H1 (cell line): ENCODE data around the gene GALK1. TPM values are rescaled to one million over a fixed set of nuclear protein-coding genes. Genes with fewer than 3 reads are reported as not detected.

Source experiments
- CTCF ChIA-PET: fragments of 300-600 bp; sonication (Branson Sonifier 250); formaldehyde crosslinking; loops from one replicate; lab custom pipeline; 2021; ENCODE audit not compliant: partially characterized antibody; lab: Charles Lee
- POLR2A ChIA-PET: fragments of 300-600 bp; sonication (Branson Sonifier 250); formaldehyde crosslinking; loops from one replicate; lab custom pipeline; 2021; ENCODE audit warnings: inconsistent platforms; ENCODE audit not compliant: partially characterized antibody; lab: Charles Lee
- DNase-seq, 2 experiments: peaks; one replicate each; pipeline versions ENCODE4 v3.0.0 to v3.0.0-alpha.2; 2010 to 2022; ENCODE audit warnings: low spot score in 2 of 2, low read depth in 1 of 2, mixed read lengths in 1 of 2
- FAIRE-seq: peaks from 2 replicates; lab custom pipeline; 2011; peaks lifted over from hg19 to GRCh38; lab: Jason Lieb, UNC
- H2AFZ ChIP-seq: 2 replicates; pipeline ENCODE4 v1.8.1; 2012; ENCODE audit warnings: low read length, inconsistent platforms
- H2AK5ac ChIP-seq: 2 replicates; pipeline ENCODE4 v1.6.1; 2013; ENCODE audit warnings: low read depth, low read length
- H2BK120ac ChIP-seq: replicated peaks from 2 replicates; pipeline ENCODE3; 2013; ENCODE audit warnings: low read depth, low read length, inconsistent platforms
- H2BK12ac ChIP-seq: 2 replicates; pipeline ENCODE4 v1.6.1; 2013; ENCODE audit warnings: low read depth, low read length
- H2BK15ac ChIP-seq: 2 replicates; pipeline ENCODE4 v1.6.1; 2013; ENCODE audit warnings: low read length
- H2BK20ac ChIP-seq: 2 replicates; pipeline ENCODE4 v1.6.1; 2013; ENCODE audit warnings: low read length
- H2BK5ac ChIP-seq: 2 replicates; pipeline ENCODE4 v1.6.1; 2013; ENCODE audit warnings: low read depth, low read length
- H3K14ac ChIP-seq: 2 replicates; pipeline ENCODE4 v1.6.1; 2013; ENCODE audit warnings: inconsistent platforms; ENCODE audit not compliant: insufficient read length
- H3K18ac ChIP-seq: 2 replicates; pipeline ENCODE4 v1.6.1; 2013; ENCODE audit warnings: low read length; ENCODE audit errors: extremely low read depth
- H3K23ac ChIP-seq: 2 replicates; pipeline ENCODE4 v1.6.1; 2013; ENCODE audit warnings: inconsistent platforms; ENCODE audit not compliant: insufficient read length
- H3K23me2 ChIP-seq: 2 replicates; pipeline ENCODE4 v1.6.1; 2013; ENCODE audit warnings: low read depth, low read length
- H3K27ac ChIP-seq: 2 replicates; pipeline ENCODE4 v1.6.1; 2011; ENCODE audit warnings: low read depth, low read length, inconsistent platforms
- H3K27me3 ChIP-seq, 4 experiments: replicated peaks in 1 of 4; 1 replicate in 1 of 4; 2 replicates in 3 of 4; pipeline versions ENCODE4 v1.6.1 to v1.8.1; 2011 to 2013; ENCODE audit warnings: low read length in 3 of 4, mild to moderate bottlenecking in 3 of 4, inconsistent platforms in 2 of 4, mixed read lengths in 2 of 4, moderate library complexity in 1 of 4; ENCODE audit not compliant: control insufficient read depth in 3 of 4, insufficient read depth in 3 of 4; ENCODE audit errors: extremely low read depth in 1 of 4
- H3K36me3 ChIP-seq, 4 experiments: 2 replicates each; pipeline versions ENCODE4 v1.6.1 to v1.8.1; 2011 to 2013; ENCODE audit warnings: mild to moderate bottlenecking in 4 of 4, low read length in 3 of 4, moderate library complexity in 2 of 4, control low read depth in 1 of 4, inconsistent platforms in 1 of 4; ENCODE audit not compliant: insufficient read depth in 4 of 4, control insufficient read depth in 2 of 4
- H3K4ac ChIP-seq: replicated peaks from 2 replicates; pipeline ENCODE3; 2013; ENCODE audit warnings: low read length, low read depth, mixed read lengths, inconsistent platforms; ENCODE audit not compliant: insufficient read length
- H3K4me1 ChIP-seq, 4 experiments: replicated peaks in 1 of 4; 1 replicate in 1 of 4; 2 replicates in 3 of 4; pipeline versions ENCODE4 v1.6.1 to v1.8.1; 2011 to 2013; ENCODE audit warnings: low read length in 3 of 4, inconsistent platforms in 2 of 4, mixed read lengths in 1 of 4; ENCODE audit not compliant: insufficient read depth in 4 of 4, control insufficient read depth in 3 of 4
- H3K4me2 ChIP-seq, 2 experiments: 2 replicates each; pipeline versions ENCODE4 v1.6.1 to v1.8.1; 2011 to 2013; ENCODE audit warnings: low read depth in 2 of 2, low read length in 2 of 2, control low read depth in 1 of 2, inconsistent platforms in 1 of 2, mild to moderate bottlenecking in 1 of 2; ENCODE audit not compliant: insufficient read depth in 1 of 2
- H3K4me3 ChIP-seq, 4 experiments: fragments of 200-600, 300-600 bp in 1 of 4; sonication (generic), shearing (Covaris generic), sonication (Bioruptor Twin) in 1 of 4; 2 replicates each; pipeline versions ENCODE4 v1.5.1 to v1.8.1; 2011 to 2016; ENCODE audit warnings: low read length in 4 of 4, low read depth in 3 of 4, control low read depth in 2 of 4, inconsistent platforms in 2 of 4, mild to moderate bottlenecking in 2 of 4, mixed read lengths in 1 of 4, moderate library complexity in 1 of 4; ENCODE audit not compliant: insufficient read depth in 2 of 4; ENCODE audit errors: extremely low read depth in 1 of 4
- H3K56ac ChIP-seq: replicated peaks from 2 replicates; pipeline ENCODE3; 2013; ENCODE audit warnings: low read depth, mild to moderate bottlenecking, mixed read lengths, low read length, inconsistent platforms; ENCODE audit not compliant: insufficient read length
- H3K79me1 ChIP-seq: 2 replicates; pipeline ENCODE4 v1.6.1; 2013; ENCODE audit warnings: low read depth, low read length, control low read depth
- H3K79me2 ChIP-seq, 2 experiments: 2 replicates each; pipeline versions ENCODE4 v1.6.1 to v1.8.1; 2012 to 2013; ENCODE audit warnings: low read length in 2 of 2, mild to moderate bottlenecking in 2 of 2, inconsistent platforms in 1 of 2; ENCODE audit not compliant: insufficient read depth in 2 of 2, control insufficient read depth in 1 of 2
- H3K9ac ChIP-seq, 4 experiments: replicated peaks in 1 of 4; 1 replicate in 1 of 4; 2 replicates in 3 of 4; pipeline versions ENCODE4 v1.6.1 to v1.8.1; 2011 to 2013; ENCODE audit warnings: low read depth in 3 of 4, low read length in 3 of 4, control low read depth in 2 of 4, mild to moderate bottlenecking in 2 of 4, moderate library complexity in 2 of 4, inconsistent platforms in 1 of 4; ENCODE audit errors: extremely low read depth in 1 of 4
- H3K9me3 ChIP-seq, 2 experiments: 2 replicates each; pipeline versions ENCODE4 v1.6.1 to v1.8.1; 2012 to 2013; ENCODE audit warnings: mild to moderate bottlenecking in 2 of 2, moderate library complexity in 2 of 2, control low read depth in 1 of 2, inconsistent platforms in 1 of 2, low read depth in 1 of 2, low read length in 1 of 2, mixed read lengths in 1 of 2; ENCODE audit not compliant: insufficient read depth in 2 of 2
- H4K20me1 ChIP-seq, 2 experiments: replicated peaks in 1 of 2; 2 replicates each; pipeline versions ENCODE3 to v1.8.1; 2011 to 2013; ENCODE audit warnings: inconsistent platforms in 2 of 2, low read length in 2 of 2, mild to moderate bottlenecking in 1 of 2; ENCODE audit not compliant: insufficient read depth in 2 of 2, control insufficient read depth in 1 of 2
- H4K5ac ChIP-seq: 2 replicates; pipeline ENCODE4 v1.6.1; 2013; ENCODE audit warnings: low read length, low read depth, mixed read lengths, inconsistent platforms; ENCODE audit not compliant: insufficient read length
- H4K8ac ChIP-seq: 2 replicates; pipeline ENCODE4 v1.8.0; 2013; ENCODE audit warnings: mild to moderate bottlenecking, moderate library complexity, low read length, inconsistent platforms; ENCODE audit not compliant: insufficient read depth; ENCODE audit errors: extremely low read depth
- H4K91ac ChIP-seq: replicated peaks from 2 replicates; pipeline ENCODE3; 2013; ENCODE audit warnings: low read length, mixed read lengths, inconsistent platforms; ENCODE audit not compliant: insufficient read length
- CBX5 ChIP-seq: fragments of 300-800, 300-1000 bp; sonication (generic); IDR thresholded peaks from 2 replicates; pipeline ENCODE4 v1.7.1; 2016; ENCODE audit warnings: antibody characterized with exemption, low read length, low read depth
- EP300 ChIP-seq, 2 experiments: IDR thresholded peaks; 1 replicate in 1 of 2; 2 replicates in 1 of 2; pipeline ENCODE4 v1.6.1; 2011 to 2012; ENCODE audit warnings: low read depth in 2 of 2, low read length in 2 of 2, mild to moderate bottlenecking in 2 of 2, borderline replicate concordance in 1 of 2, inconsistent platforms in 1 of 2, moderate library complexity in 1 of 2
- EZH2 ChIP-seq: fragments of 200-600 bp; sonication (generic); IDR thresholded peaks from 2 replicates; pipeline ENCODE4 v1.7.1; 2012; ENCODE audit warnings: low read depth, mild to moderate bottlenecking, moderate library complexity, low read length, inconsistent platforms; ENCODE audit not compliant: severe bottlenecking
- FOSL1 ChIP-seq: IDR thresholded peaks from 2 replicates; pipeline ENCODE4 v1.6.1; 2011; ENCODE audit warnings: mild to moderate bottlenecking, low read depth, low read length, moderate library complexity; ENCODE audit not compliant: insufficient read depth
- GABPA ChIP-seq: IDR thresholded peaks from 2 replicates; pipeline ENCODE4 v1.6.1; 2011; ENCODE audit warnings: mild to moderate bottlenecking, low read length, moderate library complexity, borderline replicate concordance; ENCODE audit not compliant: insufficient read depth
- GTF2F1 ChIP-seq: IDR thresholded peaks from 2 replicates; pipeline ENCODE4 v1.6.1; 2012; ENCODE audit warnings: low read depth, low read length, improper control_type of control experiment, borderline replicate concordance
- JUND ChIP-seq: IDR thresholded peaks from 2 replicates; pipeline ENCODE4 v1.6.1; 2011; ENCODE audit warnings: mild to moderate bottlenecking, improper control_type of control experiment, low read length
- KDM1A ChIP-seq: fragments of 200-600, 300-600 bp; sonication (generic); IDR thresholded peaks from 2 replicates; pipeline ENCODE4 v1.7.1; 2016; ENCODE audit warnings: mild to moderate bottlenecking, low read length, borderline replicate concordance
- KDM4A ChIP-seq: IDR thresholded peaks from one replicate; pipeline ENCODE4 v1.7.1; 2012; ENCODE audit warnings: low read depth, mild to moderate bottlenecking, moderate library complexity, low read length, inconsistent platforms; ENCODE audit not compliant: severe bottlenecking
- RFX5 ChIP-seq: IDR thresholded peaks from 2 replicates; pipeline ENCODE4 v1.6.1; 2011; ENCODE audit warnings: low read depth, low read length, improper control_type of control experiment, borderline replicate concordance
- SIN3A ChIP-seq, 2 experiments: IDR thresholded peaks in 1 of 2; conservative IDR thresholded peaks in 1 of 2; 2 replicates each; pipeline ENCODE4 v1.6.1; 2011 to 2012; ENCODE audit warnings: low read length in 2 of 2, improper control_type of control experiment in 1 of 2, low read depth in 1 of 2, mild to moderate bottlenecking in 1 of 2
- WGBS, 2 experiments: shearing (Covaris generic) in 1 of 2; methylation state at CpG; one replicate each; pipeline versions ENCODE4 v1.1.6 to v1.1.7; 2013 to 2015; ENCODE audit warnings: low lambda C conversion rate in 2 of 2, mixed read lengths in 2 of 2, inconsistent platforms in 1 of 2, low coverage in 1 of 2, missing lambda C conversion rate in 1 of 2; ENCODE audit not compliant: insufficient replicate concordance in 2 of 2, insufficient coverage in 1 of 2, insufficient read length in 1 of 2; ENCODE audit errors: extremely low coverage in 1 of 2, missing lambda C conversion rate in 1 of 2; 5-methylcytosine and 5-hydroxymethylcytosine counted together
- polyA plus RNA-seq, 7 experiments: library from polyadenylated mRNA; depleted of rRNA in 3 of 7; stranded (reverse) in 5 of 7; unstranded in 2 of 7; fragments of >200 nt in 5 of 7; fragments of 200-250 nt in 2 of 7; gene quantifications; 1 replicate in 5 of 7; 2 replicates in 1 of 7; 4 replicates in 1 of 7; pipeline versions ENCODE4 v1.2.1 to v1.2.3, GENCODE V29; 2011 to 2013; ENCODE audit warnings: missing spikeins in 2 of 7, mixed read lengths in 2 of 7
- total RNA-seq: library from RNA; stranded (reverse); fragmentation: NEBNext Ultra II Directional; extraction: Animal tissue kit (Norgen Biotek cat#: 25700); gene quantifications from 2 replicates; pipeline ENCODE4 v1.2.1, GENCODE V29; 2021

Gene GALK1
- total and polyA plus RNA-seq, 2 of the 8 experiments (the other 6 are each of a cell fraction or from before 2014, with no cell fraction given): 34.1 to 47.9 TPM

DNA sequence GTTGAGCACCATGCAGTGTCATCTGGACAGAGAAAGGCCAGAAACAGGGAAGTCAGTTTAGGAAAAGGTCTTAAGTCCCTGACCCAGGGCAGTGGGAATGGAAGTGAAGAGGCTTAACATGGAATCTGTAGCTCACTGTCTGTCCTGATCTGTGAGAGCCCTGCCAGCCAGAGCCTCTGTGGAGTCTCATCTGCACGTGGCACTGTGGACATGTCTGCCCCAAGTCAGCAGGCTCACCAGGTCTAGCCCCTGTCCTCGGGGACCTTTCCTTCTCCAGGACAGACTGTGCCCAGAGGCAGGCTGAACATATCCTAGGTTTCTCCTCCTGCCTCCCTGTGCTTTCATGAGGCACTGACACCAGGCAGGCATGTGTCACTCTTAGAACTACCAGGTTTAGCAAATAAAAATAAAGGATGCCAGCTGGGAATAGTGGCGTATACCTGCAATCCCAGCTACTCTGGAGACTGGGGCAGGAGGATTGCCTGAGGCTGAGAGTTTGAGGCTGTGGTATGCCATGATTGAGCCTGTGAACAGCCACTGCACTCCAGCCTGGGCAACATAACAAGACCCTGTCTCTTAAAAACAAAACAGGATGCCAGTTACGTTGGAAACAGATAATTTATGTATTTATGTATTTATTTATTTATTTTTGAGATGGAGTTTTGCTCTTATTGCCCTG is 42.0 kb upstream of the GALK1 start:
- Histone ChIP-seq H3K14ac (no peak overlapping the region), H2BK15ac (no peak overlapping the region; the same call in 1 of the 2 replicates), H3K4me3 (no peak overlapping the region), H3K36me3 (peaks cover 0 to 10% (median 6%) of the 10 kb centered on the region in 4 experiments; a peak in 5 of 8 replicates), H3K27ac (no peak overlapping the region), H2AFZ (no peak overlapping the region), H4K20me1 (peaks cover 0 to 6% of the 10 kb centered on the region in 2 experiments), H3K79me2 (peaks cover 0 to 9% of the 10 kb centered on the region in 2 experiments; a peak in 2 of 4 replicates), H3K27me3 (no peaks in the 10 kb centered on the region), H3K4ac (no peak overlapping the region), H2AK5ac (no peak overlapping the region), H4K8ac (peak overlapping the region; percentile 14; the same call in 1 of the 2 replicates), H2BK20ac (no peak overlapping the region), H4K91ac (no peak overlapping the region), H3K9me3 (no peaks in the 10 kb centered on the region), H3K9ac (no peak overlapping the region), H3K4me2 (no peak overlapping the region), H3K23me2 (no peaks in the 10 kb centered on the region), H2BK12ac (no peak overlapping the region), H3K56ac (no peak overlapping the region), H4K5ac (no peak overlapping the region), H3K79me1 (peaks cover 4% of the 10 kb centered on the region; the same call in 1 of the 2 replicates), H3K18ac (no peak overlapping the region), H2BK5ac (0 out of 2 replicates have a peak overlapping the region, but pooled peaks have one; percentile 44), H3K23ac (no peak overlapping the region), H3K4me1 (no peaks in the 10 kb centered on the region), H2BK120ac (no peak overlapping the region)
- POLR2A ChIA-PET: interaction anchor here (0.9 to 4.2 kb wide), 11 partner anchors 9 to 154 kb away, joined by 3 to 18 read pairs (median 5); partner anchors contain the start of genes UNC13D and UNK
- 91% methylated on average over 4 of the region's 4 CpGs; no CpG with 5 or more reads in 1 of the 2 experiments for WGBS, 2 experiments
- CTCF ChIA-PET: interaction anchor here (0.6 to 4.2 kb wide), 8 partner anchors 12 to 743 kb away, joined by 3 to 31 read pairs (median 4); no protein-coding TSS in a partner anchor
- FAIRE-seq: no peak
- no peak for DNase-seq
- TF ChIP-seq KDM1A (no peak), SIN3A (conservative IDR thresholded peaks at IDR 0.05 in 1 of 2, IDR thresholded peaks at IDR 0.05 in 1 of 2; ENCODE audit: low read depth in 1 of 2, low read length in 2 of 2) (no peak), RFX5 (no peak), KDM4A (no peak), FOSL1 (no peak), GTF2F1 (no peak), EZH2 (no peak), GABPA (no peak), CBX5 (no peak), EP300 (IDR thresholded peaks at IDR 0.05; ENCODE audit: borderline replicate concordance in 1 of 2, low read depth in 2 of 2, low read length in 2 of 2) (no peak), JUND (no peak)
